ENCODE measurements around the gene MARK3. TPM values are rescaled to one million over a fixed set of nuclear protein-coding genes. Genes with fewer than 3 reads are reported as not detected.

MARK3 gene
- polyA plus RNA-seq, 5 donors: 102 to 128 (median 108) TPM

DNA sequence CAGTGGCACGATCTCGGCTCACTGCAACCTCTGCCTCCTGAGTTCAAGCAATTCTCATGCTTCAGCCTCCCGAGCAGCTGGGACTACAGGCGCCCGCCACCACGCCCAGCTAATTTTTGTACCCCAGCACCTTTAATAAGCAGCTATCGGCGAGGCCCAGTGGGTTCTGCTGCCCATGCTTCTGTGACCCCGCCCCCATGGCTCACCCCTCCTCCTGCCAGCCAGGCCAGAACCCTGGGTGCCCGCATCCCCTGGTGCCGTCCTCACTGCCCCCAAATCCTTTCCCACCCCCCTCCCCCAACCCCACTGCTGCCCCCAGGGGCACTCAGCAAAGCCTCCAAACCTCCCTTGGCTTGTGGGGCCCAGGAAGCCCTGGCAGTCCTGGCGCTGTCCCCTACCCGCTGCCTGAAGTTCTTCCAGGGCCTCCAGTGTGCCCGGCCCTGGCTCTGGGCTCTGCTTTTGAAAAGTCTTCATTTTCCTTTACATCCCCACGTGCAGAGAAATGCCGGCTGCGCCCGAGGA, 162.8 kb downstream of the MARK3 start:
- DNase-seq: no peak

DNA sequence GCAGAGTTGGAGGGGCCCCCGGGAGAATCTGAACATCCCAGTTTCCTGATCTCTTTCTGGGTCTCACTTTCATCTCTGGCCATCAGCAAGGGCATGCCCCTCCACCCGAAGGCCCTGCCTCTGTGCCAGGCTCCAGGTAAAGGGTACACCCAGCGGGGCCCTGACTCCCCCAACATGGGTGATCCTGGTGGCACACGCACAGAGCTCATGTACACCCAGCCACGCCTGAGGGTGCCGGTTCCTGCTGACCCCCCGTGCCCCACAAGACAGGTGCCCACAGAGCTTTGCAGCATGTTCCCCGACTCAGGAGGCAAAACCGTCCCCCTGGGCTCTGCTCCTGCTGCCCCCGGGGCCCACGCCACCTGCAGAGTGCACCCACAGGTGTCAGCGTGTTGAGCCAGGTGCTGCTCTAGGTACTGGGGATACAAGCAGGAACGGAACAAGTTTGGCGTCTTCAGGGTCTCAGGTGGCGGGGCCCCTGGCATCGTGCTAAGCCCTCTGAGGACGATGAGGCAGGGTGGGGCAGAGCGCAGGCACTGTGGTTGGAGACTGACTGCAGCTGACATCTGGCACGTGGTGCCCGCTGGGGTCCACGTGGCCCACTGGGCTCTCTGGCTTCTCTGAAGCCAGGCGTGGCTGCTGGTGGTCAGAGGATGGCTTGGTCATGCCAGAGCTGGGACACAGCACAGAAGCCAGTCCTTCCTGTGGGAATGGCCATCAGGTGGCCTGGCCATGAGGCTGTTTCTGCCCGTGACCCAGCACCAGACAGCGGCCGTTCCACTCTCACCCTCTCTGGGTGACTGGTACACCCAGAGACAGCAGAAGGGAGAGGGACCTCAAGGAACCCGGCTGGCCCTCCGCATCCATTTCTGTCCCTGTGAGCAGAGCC, 163.5 kb downstream of the MARK3 start:
- DNase-seq: no peak

GRCh38 chr14:103549361-103550311, 164.4 kb downstream of the MARK3 start:
- no peak for DNase-seq

GRCh38 chr14:103550451-103551337, 165.5 kb downstream of the MARK3 start:
- DNase-seq: no peak

DNA sequence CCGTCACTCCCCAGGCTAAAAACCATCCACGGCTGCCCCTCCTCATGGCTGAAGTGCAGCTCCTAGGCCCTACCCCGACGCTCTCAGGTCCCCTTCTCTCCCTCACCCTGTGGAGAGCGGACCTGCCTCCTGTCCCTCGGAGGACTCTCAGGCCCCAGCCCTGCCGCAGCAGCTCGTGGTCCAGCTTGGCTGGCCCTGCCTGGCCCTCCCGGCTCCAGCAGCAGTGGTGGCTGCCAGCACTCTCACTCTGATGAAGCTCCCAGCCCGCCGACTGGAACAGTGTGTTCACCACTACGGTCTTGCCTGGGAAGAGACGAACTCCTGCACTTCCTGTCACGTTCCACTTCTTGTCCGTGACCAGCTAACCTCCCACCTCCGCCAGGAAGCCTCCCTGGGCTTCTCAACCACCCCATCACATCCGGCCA, 166.1 kb downstream of the MARK3 start:
- DNase-seq: no peak

DNA sequence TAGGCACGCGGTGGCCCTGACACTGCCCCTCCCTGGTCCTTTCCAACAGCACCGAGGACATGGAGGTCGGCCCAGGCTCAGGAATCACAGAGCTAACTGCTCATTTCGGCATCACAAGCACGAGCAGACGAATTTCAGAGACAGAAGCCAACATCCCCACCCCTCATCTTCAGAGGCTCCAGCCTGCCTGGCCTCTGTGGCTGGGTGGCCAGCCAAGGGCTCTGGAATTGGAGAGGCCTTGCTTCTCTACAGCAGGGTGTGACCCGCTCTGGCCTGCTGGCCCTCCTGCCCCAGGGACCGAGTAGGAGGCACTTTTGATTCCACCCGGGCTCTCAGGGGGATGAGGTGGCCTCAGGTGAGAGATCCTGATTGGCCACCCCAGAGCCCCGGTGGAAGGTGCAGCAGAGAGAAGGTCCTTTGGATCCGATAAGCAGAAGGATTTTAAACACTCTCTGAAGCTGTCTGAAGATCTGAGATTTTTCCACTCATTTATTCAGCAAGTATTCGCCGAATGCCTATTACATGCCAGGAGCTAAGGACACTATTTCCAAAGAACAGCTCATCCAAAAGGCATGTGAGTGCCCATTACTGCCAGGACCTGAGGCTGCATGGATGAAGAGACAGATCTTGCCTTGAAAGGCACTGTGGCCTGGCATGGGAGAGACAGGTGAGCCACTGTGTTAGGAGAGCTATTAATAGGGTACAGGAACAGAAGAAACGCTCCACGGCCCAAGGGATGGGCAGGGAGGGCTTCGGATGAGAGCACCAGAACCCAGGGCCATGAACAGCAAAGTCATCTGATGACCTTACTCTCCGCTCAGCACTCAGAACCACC, 167.0 kb downstream of the MARK3 start:
- DNase-seq: no peak

- no peak for DNase-seq
Observed at GRCh38 chr14:103552846-103553210, 167.6 kb downstream of the MARK3 start.

Other genes with a start within 250 kb of the MARK3 start
- 100 to 1,000 TPM; 164 to 227 (median 208) TPM for gene EIF5, start 51.2 kb upstream of the MARK3 start, polyA plus RNA-seq (ENCODE audit: insufficient read depth in 1 of 5, insufficient read length in 5 of 5, low replicate concordance in 1 of 5)
- 100 to 1,000 TPM; 127 to 392 (median 208) TPM for gene CKB, start 137.4 kb downstream of the MARK3 start, polyA plus RNA-seq (ENCODE audit: insufficient read depth in 1 of 5, insufficient read length in 5 of 5, low replicate concordance in 1 of 5)
- gene TRMT61A, start 143.8 kb downstream of the MARK3 start, polyA plus RNA-seq (ENCODE audit: insufficient read depth in 1 of 5, insufficient read length in 5 of 5, low replicate concordance in 1 of 5): 10 to 100 TPM in 1 of 5 donors, 1 to 10 TPM in 4; 5.2 to 11.3 (median 7.3) TPM
- gene BAG5, start 177.2 kb downstream of the MARK3 start, polyA plus RNA-seq (ENCODE audit: insufficient read depth in 1 of 5, insufficient read length in 5 of 5, low replicate concordance in 1 of 5): 10 to 100 TPM; 21.1 to 26.8 (median 25.3) TPM
- 10 to 100 TPM; 29.3 to 46.6 (median 40.9) TPM for gene COA8, start 177.5 kb downstream of the MARK3 start, polyA plus RNA-seq (ENCODE audit: insufficient read depth in 1 of 5, insufficient read length in 5 of 5, low replicate concordance in 1 of 5)
- gene KLC1, start 243.8 kb downstream of the MARK3 start, polyA plus RNA-seq (ENCODE audit: insufficient read depth in 1 of 5, insufficient read length in 5 of 5, low replicate concordance in 1 of 5): 100 to 1,000 TPM; 111 to 152 (median 142) TPM

Measured in right lung (tissue), 5 donors.